GM15510 (cell line): Measurements from ENCODE around the gene KRTAP3-2.
"Not testable (repeated sequence)": the region's sequence is repeated elsewhere in the genome, so short reads cannot be mapped to it uniquely, and the experiment has no call there.

Experiments used
- POLR2A ChIP-seq: IDR thresholded peaks from 3 replicates; pipeline ENCODE4 v1.6.1; 2011; ENCODE audit warnings: borderline replicate concordance; ENCODE audit not compliant: insufficient read length; ENCODE audit errors: extremely low read depth

Gene KRTAP3-2

DNA sequence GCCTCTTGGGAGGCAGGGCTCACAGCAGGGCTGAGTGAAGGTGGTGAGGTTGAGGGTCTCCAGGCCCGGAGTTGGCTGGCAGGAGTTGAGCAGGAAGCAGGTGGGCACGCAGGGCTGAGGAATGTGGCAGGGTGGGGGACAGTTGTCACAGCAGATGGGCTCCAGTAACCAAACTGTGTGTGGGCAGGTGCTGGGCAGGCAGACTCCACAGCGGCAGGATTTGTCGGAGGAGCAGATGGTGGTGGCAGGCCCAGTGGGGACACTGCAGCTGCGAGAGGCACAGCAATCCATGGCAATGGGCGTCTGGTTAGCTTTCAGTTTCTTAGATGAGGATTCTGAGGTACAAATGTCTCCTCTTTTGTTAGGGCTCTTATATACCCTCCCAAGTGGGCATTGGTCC lies at the start of gene KRTAP3-2:
Gene KRTAP3-2, minus strand, starts transcription at position 344 of the 400 bp plus-strand sequence. Its CDS starts 53 bp downstream, at position 291.
- TF ChIP-seq POLR2A, result not testable (repeated sequence)

GRCh38 chr17:41049110-41049509 lies 49.4 kb upstream of the KRTAP3-2 start:
- TF ChIP-seq POLR2A, result no peak

GRCh38 chr17:41048441-41048840 lies 48.7 kb upstream of the KRTAP3-2 start:
- TF ChIP-seq POLR2A, result no peak

DNA sequence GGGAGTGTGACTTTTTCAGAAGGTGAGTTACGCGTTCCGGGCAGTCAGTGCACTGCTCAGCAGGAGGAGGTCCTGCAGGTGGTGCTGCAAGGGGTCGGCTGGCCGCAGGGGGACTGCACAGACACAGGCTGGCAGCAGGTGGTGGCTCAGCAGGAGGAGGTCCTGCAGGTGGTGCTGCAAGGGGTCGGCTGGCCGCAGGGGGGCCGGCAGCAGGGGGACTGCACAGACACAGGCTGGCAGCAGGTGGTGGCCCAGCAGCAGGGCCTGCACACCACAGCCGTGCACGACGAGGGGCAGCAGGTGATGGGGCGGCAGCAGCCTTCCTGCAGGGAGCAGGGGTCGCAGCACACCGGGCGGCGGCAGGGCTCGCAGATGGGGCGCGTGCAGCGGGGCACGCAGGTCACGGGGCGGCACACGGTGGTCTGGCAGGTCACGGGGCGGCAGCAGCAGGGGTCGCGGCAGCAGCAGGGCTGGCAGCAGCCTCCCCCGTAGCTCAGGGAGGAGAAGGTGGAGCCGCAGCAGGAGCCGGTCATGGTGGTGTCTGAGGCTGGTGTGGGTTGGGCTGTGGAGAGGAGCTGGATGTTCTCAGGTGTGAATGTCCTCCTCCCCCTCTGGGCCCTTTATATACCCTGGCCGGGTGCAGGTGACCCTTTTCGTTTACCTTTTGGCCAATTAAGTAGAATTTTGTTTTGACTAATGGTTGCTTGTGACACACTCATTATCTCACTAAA lies 47.2 kb upstream of the KRTAP3-2 start, which contains the start of gene KRTAP2-1:
Gene KRTAP2-1, minus strand, starts transcription at position 582 of the 731 bp plus-strand sequence. Its CDS starts 49 bp downstream, at position 533.
- TF ChIP-seq POLR2A, result not testable (repeated sequence)

- no peak for TF ChIP-seq POLR2A
These were observed 43.2 kb upstream of the KRTAP3-2 start for GRCh38 chr17:41042953-41043352.

DNA sequence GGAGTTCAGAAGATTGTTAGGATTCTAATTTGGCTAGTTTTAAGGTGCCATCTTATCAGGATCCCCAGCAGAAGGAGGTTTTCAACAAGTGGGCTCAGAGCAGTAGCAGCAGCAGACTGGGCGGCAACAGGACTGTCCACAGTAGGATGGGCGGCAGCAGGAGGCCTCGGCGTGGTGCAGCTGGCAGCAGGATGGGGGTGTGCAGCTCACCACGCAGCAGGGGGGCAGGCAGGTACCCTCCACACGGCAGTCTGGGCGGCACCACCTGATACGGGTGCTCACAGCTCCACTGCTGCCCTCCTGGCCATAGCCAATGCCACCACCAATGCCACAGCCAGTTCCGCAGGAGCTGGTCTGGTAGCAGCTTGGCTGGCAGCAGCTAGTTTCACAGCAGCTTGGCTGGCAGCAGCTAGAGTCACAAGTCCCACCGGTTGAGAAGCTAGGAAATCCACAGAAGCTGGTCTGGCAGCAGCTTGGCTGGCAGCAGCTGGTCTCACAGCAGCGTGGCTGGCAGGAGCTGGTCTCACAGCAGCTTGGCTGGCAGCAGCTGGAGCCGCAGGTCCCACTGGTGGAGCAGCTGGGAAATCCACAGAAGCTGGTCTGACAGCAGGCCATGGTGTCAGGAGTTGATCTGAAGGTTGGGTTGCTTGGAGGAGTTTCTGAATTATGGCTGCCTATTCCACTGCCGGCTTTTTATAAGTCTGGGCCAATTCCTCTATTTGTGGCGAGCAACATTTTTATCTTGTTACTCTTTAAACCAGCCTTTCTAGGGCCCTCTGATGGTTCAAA lies 41.3 kb upstream of the KRTAP3-2 start, which contains the start of gene KRTAP1-1:
Gene KRTAP1-1, minus strand, starts transcription at position 668 of the 789 bp plus-strand sequence. Its CDS starts 53 bp downstream, at position 615.
- TF ChIP-seq POLR2A, result not testable (repeated sequence)

- TF ChIP-seq POLR2A, result no peak
These were observed 38.2 kb upstream of the KRTAP3-2 start for GRCh38 chr17:41037853-41038350.

DNA sequence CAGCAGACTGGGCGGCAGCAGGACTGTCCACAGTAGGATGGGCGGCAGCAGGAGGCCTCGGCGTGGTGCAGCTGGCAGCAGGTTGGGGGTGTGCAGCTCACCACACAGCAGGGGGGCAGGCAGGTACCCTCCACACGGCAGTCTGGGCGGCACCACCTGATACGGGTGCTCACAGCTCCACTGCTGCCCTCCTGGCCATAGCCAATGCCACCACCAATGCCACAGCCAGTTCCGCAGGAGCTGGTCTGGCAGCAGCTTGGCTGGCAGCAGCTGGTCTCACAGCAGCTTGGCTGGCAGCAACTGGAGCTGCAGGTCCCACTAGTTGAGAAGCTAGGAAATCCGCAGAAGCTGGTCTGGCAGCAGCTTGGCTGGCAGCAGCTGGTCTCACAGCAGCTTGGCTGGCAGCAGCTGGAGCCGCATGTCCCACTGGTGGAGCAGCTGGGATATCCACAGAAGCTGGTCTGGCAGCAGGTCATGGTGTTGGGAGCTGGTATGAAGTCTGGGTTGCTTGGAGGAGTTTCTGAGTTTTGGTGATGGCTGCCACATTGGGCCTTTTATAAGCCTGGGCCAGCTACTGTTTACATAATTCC lies 34.7 kb upstream of the KRTAP3-2 start, which contains the start of gene KRTAP1-3:
Gene KRTAP1-3, minus strand, starts transcription at position 529 of the 590 bp plus-strand sequence. Its CDS starts 53 bp downstream, at position 476.
- TF ChIP-seq POLR2A, result not testable (repeated sequence)

GRCh38 chr17:41029633-41030245 lies 30.0 kb upstream of the KRTAP3-2 start, which contains the start of gene KRTAP1-4:
KRTAP1-4 (minus strand) TSS chr17:41030195; CDS start chr17:41030078, 117 bp downstream.
- TF ChIP-seq POLR2A, result no peak

DNA sequence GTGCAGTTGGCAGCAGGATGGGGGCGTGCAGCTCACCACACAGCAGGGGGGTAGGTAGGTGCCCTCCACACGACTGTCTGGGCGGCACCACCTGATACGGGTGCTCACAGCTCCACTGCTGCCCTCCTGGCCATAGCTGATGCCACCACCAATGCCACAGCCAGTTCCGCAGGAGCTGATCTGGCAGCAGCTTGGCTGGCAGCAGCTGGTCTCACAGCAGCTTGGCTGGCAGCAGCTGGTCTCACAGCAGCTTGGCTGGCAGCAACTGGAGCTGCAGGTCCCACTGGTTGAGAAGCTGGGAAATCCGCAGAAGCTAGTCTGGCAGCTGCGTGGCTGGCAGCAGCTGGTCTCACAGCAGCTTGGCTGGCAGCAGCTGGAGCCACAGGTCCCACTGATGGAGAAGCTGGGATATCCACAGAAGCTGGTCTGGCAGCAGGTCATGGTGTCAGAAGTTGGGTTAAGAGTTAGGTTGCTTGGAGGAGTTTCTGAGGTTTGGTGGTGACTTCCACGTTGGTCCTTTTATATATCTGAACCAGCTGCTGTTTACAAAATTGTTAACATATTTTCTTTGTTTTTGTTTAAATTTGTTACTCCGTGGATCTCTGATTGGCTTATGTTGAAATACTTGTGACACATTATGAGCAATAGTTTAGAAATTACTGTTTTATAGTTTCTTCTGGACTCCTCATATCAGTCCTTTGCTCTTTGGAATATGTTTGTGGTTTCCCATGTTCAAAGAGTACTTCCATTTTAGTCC lies 27.2 kb upstream of the KRTAP3-2 start, which contains the start of gene KRTAP1-5:
Gene KRTAP1-5, minus strand, starts transcription at position 494 of the 757 bp plus-strand sequence. Its CDS starts 53 bp downstream, at position 441.
- TF ChIP-seq POLR2A, result no peak

GRCh38 chr17:41024697-41025096 lies 25.0 kb upstream of the KRTAP3-2 start:
- no peak for TF ChIP-seq POLR2A

DNA sequence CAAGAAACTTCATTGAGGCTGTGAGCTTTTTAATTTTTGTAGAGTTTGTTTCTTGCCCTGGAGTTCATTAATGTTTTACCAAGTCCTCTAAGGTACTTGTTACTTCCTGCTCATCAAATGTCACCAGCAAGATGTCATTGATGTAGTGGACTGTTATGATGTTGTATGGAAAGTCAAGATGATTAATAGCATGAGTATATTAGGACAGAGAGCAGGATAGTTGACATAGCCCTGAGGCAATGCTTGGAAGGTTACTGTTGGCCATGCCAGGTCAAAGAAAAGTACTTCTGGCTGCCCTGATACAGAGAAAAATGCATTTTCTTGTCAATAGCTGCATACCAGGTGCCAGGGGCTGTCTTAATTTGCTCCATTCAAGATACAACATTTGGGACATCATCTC lies 20.6 kb upstream of the KRTAP3-2 start:
- no peak for TF ChIP-seq POLR2A

DNA sequence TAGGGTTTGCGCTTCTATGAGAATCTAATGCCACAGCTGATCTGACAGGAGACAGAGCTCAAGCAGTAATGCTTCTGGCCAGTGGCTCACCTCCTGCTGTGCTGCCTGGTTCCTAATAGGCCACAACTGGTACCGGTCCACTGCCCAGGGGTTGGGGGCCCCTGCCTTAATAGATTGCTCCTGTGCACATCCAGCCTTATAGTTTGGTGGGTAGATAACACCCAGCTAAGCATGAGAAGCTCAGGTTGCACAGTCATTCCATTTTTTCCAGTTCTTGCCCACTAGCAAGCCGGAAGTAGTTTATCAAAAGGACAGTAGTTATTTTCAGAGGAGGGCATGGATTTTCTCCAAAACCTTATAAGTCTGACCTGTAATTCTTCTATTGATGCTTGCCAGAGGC lies 19.7 kb upstream of the KRTAP3-2 start:
- no peak for TF ChIP-seq POLR2A
